GM19372 (cell line): ENCODE results near the gene PAPPA2.
"Not testable (repeated sequence)": the region's sequence is repeated elsewhere in the genome, so short reads cannot be mapped to it uniquely, and the experiment has no call there.

Experiments
- ATAC-seq: cut with Tn5 transposase; IDR thresholded peaks from one replicate; pipeline ENCODE4 v1.9.1; 2021; ENCODE audit warnings: mild to moderate bottlenecking, low read depth, moderate library complexity; ENCODE audit not compliant: unreplicated experiment

Gene PAPPA2

GRCh38 chr1:176462674-176463378 lies at the start of gene PAPPA2:
PAPPA2 (plus strand) TSS chr1:176463175; CDS start chr1:176556323, 93,148 bp downstream.
- ATAC-seq: no peak

DNA sequence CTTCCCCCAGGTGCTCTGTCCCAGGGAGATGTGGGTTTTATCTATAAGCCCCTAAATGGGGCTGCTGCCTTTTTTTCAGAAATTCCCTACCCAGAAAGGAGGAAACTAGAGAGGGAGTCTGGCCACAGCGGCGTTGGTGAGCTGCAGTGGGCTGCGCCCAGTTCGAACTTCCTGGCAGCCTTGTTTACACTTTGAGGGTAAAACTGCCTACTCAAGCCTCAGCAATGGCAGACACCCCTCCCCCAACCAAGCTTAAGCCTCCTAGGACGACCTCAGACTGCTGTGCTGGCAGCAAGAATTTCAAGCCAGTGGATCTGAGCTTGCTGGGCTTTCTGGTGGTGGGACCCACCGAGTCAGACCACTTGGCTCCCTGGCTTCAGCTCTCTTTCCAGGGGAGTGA lies 46.2 kb upstream of the PAPPA2 start:
- no peak for ATAC-seq

DNA sequence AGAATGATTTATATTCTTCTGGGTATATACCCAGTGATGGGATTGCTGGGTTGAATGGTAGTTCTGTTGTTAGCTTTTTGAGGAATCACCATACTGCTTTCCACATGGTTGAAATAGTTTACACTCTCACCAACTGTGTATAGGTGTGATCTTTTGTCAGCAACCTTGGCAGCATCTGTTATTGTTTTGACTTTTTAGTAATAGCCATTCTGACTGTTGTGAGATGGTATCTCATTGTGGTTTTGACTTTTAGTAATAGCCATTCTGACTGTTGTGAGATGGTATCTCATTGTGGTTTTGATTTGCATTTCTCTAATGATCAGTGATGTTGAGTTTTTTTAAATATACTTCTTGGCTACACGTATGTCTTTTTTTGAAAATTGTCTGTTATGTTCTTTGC lies 43.4 kb upstream of the PAPPA2 start:
- ATAC-seq: not testable (repeated sequence)

DNA sequence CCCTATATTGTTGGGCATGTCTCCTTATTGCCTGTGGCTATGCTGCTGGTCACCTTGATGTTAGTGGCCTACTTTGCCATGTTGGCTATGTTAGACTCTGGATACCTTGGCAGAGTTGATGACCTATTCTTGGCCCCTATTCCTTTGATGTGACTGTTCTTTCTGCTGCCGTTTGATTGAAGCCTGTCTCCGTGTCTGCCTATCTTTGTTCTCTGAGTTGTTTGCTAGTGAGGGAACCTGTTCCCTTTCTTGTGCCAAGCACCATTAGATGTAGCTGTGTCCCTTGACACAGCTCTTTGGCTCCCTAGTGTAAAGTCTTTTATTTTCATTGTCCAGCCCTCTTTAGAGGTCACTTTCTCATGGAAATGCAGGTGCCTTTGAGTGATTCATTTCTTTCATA lies 28.7 kb upstream of the PAPPA2 start:
- ATAC-seq: no peak

DNA sequence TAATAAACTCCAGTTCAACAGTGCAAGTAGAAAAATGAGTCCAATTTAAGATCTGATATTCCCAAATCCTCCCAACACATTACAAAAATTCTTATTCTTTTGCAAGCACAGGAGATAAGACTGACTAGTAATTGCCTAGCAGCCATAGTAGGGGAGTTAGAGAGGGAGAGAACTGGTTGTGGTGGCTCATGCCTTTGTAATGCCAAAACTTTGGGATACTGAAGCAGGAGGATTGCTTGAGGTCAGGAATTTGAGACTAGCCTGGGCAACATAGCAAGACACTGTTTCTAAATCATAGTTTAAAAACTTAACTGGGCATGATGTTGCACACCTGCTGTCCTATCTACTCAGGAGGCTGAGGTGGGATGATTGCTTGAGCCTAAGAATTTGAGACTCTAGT lies 26.7 kb upstream of the PAPPA2 start:
- no peak for ATAC-seq

DNA sequence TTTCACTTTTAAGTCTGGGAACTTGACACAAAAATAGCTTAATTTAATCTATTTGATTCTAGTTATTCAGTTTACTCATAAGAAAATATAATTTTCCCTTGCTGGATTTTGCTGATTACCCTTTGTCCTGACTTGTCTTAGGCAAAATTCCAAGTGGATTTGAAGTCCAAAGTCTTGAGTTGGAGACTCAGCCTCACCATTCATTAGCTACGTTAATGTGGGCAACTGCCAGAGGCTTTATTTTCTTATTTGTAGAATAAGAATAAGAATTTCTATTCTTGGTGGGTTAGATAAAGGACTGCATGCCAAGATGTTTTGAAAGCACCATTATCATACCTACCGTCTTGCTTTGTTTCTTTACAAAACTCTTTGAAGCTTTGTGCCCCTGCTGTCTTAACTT lies 22.8 kb upstream of the PAPPA2 start:
- ATAC-seq: no peak

GRCh38 chr1:176444286-176444685 lies 18.7 kb upstream of the PAPPA2 start:
- ATAC-seq: no peak

- ATAC-seq: no peak
Measured at GRCh38 chr1:176445402-176445801, 17.6 kb upstream of the PAPPA2 start.

DNA sequence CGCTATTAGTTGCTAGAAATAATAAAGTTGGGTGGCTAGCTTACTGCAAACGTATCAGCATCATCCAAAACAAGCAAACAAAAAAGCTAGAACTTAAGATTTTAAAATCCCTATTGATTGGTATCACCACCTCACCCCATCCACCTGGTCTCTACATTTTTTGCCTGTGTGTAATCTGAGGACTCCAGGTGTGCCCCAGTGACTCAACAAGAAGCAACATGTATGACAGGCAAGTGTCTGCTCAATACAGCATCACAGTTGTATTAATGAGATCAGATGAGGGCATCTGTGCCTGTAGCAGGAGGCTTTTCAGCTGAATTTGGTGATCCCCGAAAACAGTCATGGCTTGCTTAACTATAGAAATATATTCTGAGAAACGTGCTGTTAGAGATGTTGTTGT lies 14.6 kb upstream of the PAPPA2 start:
- no peak for ATAC-seq

GRCh38 chr1:176450526-176450925 lies 12.4 kb upstream of the PAPPA2 start:
- no peak for ATAC-seq

DNA sequence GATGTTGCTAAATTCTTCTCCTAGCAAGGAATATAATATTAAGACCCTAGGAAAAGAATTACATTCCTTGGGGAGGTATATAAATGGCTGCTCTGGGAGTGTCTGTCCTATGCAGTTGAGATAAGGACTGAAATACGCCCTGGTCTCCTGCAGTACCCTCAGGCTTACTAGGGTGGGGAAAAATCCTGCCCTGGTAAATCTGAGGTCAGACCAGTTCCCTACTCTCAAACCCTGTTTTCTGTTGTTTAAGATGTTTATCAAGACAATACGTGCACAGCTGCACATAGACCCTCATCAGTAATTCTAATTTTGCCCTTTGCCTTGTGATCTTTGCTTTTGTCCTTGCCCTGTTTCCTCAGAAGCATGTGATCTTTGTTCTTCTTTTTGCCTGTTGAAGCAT lies 11.2 kb upstream of the PAPPA2 start:
- ATAC-seq: not testable (repeated sequence)

GRCh38 chr1:176456795-176457194 lies 6.2 kb upstream of the PAPPA2 start:
- no peak for ATAC-seq

DNA sequence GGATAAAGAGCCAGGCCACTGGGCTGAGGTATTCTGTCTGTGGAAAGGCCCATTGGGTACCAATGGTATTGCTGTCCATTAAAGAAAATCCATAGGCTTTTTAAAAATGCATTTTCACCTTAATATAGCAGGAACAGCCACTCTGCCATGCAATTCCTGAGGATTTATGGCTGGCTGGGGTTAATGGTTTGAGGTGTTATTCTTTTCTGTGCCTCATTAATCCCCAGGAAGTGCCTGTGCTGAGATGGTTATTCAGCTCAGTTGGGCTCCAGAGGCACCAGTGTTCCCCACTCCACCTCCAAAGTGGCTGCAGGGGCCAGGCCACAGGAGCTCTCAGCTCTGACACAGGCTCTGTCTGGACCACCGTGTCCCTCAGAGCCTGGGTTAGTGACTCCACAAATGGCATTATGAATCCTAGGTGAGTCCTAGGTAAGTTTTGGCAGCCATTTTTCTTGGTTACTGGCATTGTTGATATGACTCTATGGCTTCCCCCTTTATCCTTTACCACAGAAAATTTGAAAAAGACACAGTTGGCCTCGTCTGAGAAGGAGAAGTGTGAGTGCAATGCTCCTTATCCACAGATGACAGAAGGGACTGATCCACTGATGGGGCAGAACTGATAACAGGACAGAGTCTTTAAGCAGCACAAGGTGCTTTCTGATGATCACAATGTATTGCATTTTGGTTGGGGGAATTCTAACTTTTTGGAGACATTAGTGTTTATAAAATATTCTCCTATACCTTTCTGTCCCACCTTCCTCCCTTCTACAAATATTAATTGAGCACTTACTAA lies 2.2 kb upstream of the PAPPA2 start:
- no peak for ATAC-seq

DNA sequence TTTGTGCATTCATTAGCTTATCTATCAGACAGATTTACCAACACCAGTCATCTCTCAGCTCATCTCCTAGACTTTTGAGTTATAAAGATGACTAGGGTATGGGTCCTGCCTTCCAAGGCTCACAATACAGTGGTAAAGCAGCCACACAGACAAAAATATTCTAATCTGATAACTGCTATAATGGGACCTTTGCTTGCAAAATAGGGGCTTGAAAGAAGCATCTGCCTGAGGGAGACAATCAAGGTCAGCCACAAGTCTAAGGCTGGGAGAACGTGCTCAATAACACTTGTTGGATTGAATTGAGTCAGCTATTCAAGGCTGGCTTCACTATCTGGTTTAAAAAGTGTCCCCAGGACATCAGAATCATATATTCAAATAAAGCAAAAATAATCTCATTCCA lies 1.4 kb upstream of the PAPPA2 start:
- ATAC-seq: no peak

GRCh38 chr1:176466514-176466913 lies 3.5 kb downstream of the PAPPA2 start:
- no peak for ATAC-seq

DNA sequence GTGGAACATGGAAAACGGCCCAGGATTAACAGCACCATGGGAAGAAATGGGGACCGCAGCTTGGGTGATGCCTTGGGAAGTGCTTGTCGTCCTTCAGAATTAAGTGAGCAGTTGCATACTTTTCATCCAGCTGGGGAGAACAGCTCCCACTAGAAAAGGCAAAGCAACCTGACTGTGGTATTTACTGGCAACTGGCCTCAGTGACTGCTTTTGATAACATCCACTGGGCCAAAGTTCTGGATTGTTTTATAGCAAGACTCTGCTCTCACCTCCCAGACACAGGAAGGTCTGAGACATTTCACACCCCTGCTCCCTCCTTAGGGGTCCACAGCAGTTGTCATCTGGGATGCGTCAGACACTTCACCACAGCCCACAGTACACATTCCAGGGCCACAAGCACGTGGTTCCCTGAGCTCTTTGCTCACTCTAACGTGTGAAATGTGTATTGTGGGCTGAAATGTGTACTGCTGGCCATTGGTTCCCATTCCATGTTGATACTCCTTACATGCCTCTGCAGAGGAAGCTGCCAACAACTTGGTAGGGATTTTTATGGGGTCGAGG lies 6.6 kb downstream of the PAPPA2 start:
- ATAC-seq: no peak

DNA sequence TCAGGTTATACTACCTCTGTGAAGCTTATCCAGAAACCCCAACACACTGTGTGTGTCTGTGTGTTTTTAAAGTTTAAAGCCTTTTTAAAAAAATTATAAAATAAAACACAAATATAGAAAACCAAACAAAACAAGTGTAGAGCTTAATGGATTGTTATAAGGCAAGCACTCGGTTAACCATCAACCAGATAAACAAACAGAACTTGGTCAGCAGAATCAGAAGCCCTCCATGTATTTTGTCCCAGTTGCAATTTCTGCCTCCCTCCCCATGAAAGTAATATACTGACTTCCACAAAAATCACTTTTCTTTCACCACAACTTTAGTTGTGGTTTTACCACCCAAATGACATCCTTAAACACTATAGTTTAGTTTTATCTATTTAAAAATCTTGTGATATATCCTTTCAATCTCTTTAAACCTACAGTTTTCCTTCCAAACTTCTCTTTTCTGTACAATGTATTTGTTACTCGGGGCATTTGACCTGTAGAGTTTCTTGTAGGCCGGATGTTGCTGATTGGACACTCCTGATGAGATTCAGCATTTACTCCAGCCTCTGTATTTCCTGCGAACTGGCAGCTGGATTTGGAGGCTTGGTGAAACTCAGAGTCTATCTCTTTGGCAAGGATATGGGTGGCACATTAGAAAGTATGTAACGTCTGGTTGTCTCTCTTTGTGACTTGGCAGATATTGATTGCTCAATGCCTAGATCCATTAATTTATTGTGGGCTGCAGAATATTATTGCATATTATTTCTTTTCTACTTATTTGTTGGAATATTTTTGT lies 8.6 kb downstream of the PAPPA2 start:
- no peak for ATAC-seq

GRCh38 chr1:176479971-176480370 lies 17.0 kb downstream of the PAPPA2 start:
- no peak for ATAC-seq

- no peak for ATAC-seq
Measured at GRCh38 chr1:176480750-176481149, 17.8 kb downstream of the PAPPA2 start.

DNA sequence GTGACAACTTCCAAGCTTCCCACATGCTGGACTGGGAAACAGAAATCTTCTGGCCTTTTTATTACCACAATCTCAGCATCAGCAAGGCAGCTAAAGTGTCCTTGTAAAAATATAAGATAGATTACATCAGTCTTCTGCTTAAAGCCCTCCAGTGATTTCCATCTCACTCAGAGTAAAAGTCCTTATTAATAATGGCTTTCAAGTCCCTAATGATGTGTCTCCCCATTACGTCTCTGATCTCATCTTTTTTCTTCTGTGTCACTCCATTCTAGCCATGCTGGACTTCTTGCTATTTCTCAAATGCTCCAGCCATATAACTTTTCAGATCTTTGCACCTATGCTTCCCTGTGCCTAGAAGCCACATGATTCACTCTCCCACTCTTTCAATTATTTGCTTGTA lies 22.1 kb downstream of the PAPPA2 start:
- no peak for ATAC-seq

DNA sequence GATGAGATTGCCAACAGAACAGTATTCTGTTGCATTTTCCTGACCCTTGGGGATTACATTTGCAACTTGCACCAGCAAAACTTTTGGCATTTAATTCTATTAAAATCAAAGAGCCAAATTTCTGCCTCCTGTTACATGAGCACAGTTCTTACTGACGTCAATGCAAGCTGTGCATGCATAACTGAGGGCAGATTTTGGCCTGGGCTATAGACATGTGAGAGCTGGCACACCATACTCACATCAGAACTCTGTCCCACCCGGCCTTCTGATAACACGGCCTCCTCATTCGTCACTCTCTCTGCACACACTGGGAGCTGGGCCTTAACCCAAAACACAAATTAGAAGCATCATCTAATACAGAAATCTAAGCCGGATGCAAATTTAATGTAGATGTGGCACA lies 31.5 kb downstream of the PAPPA2 start:
- ATAC-seq: no peak
